WTC11 (cell line): ENCODE data around the gene PHLPP1. TPM values are rescaled to one million over a fixed set of nuclear protein-coding genes. Genes with fewer than 3 reads are reported as not detected.

Experiments
- ATAC-seq: fragments of 200-7000 bp; cut with Tn5 transposase; 2 replicates; pipeline ENCODE4 v1.10.0; 2021; ENCODE audit warnings: mild to moderate bottlenecking, moderate library complexity
- CTCF ChIA-PET: fragments of 300-600 bp; sonication (Branson Sonifier 250); formaldehyde crosslinking; loops from one replicate; lab custom pipeline; 2021; ENCODE audit warnings: antibody characterized with exemption; lab: Charles Lee
- POLR2A ChIA-PET: fragments of 350-600 bp; sonication (Branson Sonifier 250); formaldehyde crosslinking; loops from one replicate; lab custom pipeline; 2021; ENCODE audit warnings: antibody characterized with exemption; lab: Charles Lee
- DNase-seq: peaks from one replicate; pipeline ENCODE4 v3.0.0; 2021; ENCODE audit warnings: low spot score
- H3K27ac Mint-ChIP-seq: 2 replicates; pipeline ENCODE4 v1.8.0; 2021; ENCODE audit warnings: mixed read lengths
- H3K27me3 Mint-ChIP-seq: 2 replicates; pipeline ENCODE4 v1.8.0; 2021; ENCODE audit warnings: low read depth, mild to moderate bottlenecking, moderate library complexity, mixed read lengths
- H3K36me3 Mint-ChIP-seq: 2 replicates; pipeline ENCODE4 v1.8.0; 2021; ENCODE audit warnings: mixed read lengths
- H3K4me1 Mint-ChIP-seq: 2 replicates; pipeline ENCODE4 v1.8.0; 2022; ENCODE audit warnings: mixed read lengths
- H3K4me3 Mint-ChIP-seq: 2 replicates; pipeline ENCODE4 v1.8.0; 2021; ENCODE audit warnings: mild to moderate bottlenecking, moderate library complexity, mixed read lengths
- H3K9me3 Mint-ChIP-seq: 2 replicates; pipeline ENCODE4 v1.8.0; 2021; ENCODE audit warnings: mixed read lengths
- ATF1 ChIP-seq: sonication (generic); formaldehyde crosslinking; IDR thresholded peaks from 2 replicates; pipeline ENCODE4 v1.8.1; 2023; ENCODE audit warnings: mild to moderate bottlenecking, moderate library complexity, missing genetic modification reagents
- ATF3 ChIP-seq: sonication (generic); formaldehyde crosslinking; conservative IDR thresholded peaks from 2 replicates; pipeline ENCODE4 v1.8.1; 2022; ENCODE audit warnings: mild to moderate bottlenecking, missing genetic modification reagents
- CBFB ChIP-seq: sonication (generic); formaldehyde crosslinking; IDR thresholded peaks from 2 replicates; pipeline ENCODE4 v1.8.1; 2022; ENCODE audit warnings: mild to moderate bottlenecking, low read depth, missing genetic modification reagents
- CREM ChIP-seq: sonication (generic); formaldehyde crosslinking; IDR thresholded peaks from 2 replicates; pipeline ENCODE4 v1.8.1; 2022; ENCODE audit warnings: mild to moderate bottlenecking, missing genetic modification reagents, moderate library complexity
- ELF4 ChIP-seq: sonication (generic); formaldehyde crosslinking; IDR thresholded peaks from 2 replicates; pipeline ENCODE4 v1.8.1; 2022; ENCODE audit warnings: low read depth, mild to moderate bottlenecking, moderate library complexity, missing genetic modification reagents
- ESRRA ChIP-seq: sonication (generic); formaldehyde crosslinking; IDR thresholded peaks from 2 replicates; pipeline ENCODE4 v1.8.1; 2022; ENCODE audit warnings: mild to moderate bottlenecking, missing genetic modification reagents, borderline replicate concordance
- FOXP4 ChIP-seq: sonication (generic); formaldehyde crosslinking; IDR thresholded peaks from 2 replicates; pipeline ENCODE4 v1.8.0; 2022; ENCODE audit warnings: mild to moderate bottlenecking, missing genetic modification reagents
- GTF2I ChIP-seq: fragments of 250-450 bp; sonication (Bioruptor Pico); conservative IDR thresholded peaks from 2 replicates; pipeline ENCODE4 v1.4.0; 2021; ENCODE audit warnings: mild to moderate bottlenecking
- HMGA2 ChIP-seq: fragments of 250-450 bp; sonication (Bioruptor Pico); IDR thresholded peaks from 2 replicates; pipeline ENCODE4 v1.4.0; 2021; ENCODE audit warnings: mild to moderate bottlenecking, moderate library complexity
- IRF1 ChIP-seq: sonication (generic); formaldehyde crosslinking; IDR thresholded peaks from 2 replicates; pipeline ENCODE4 v1.8.0; 2023; ENCODE audit warnings: missing genetic modification reagents
- JAZF1 ChIP-seq: fragments of 250-450 bp; sonication (Bioruptor Pico); IDR thresholded peaks from 2 replicates; pipeline ENCODE4 v1.9.0; 2021; ENCODE audit warnings: moderate library complexity, mild to moderate bottlenecking, inconsistent platforms
- JUN ChIP-seq: sonication (generic); formaldehyde crosslinking; IDR thresholded peaks from 2 replicates; pipeline ENCODE4 v1.8.0; 2023; ENCODE audit warnings: mild to moderate bottlenecking, missing genetic modification reagents
- NFE2L1 ChIP-seq: sonication (generic); formaldehyde crosslinking; IDR thresholded peaks from 2 replicates; pipeline ENCODE4 v1.8.1; 2023; ENCODE audit warnings: missing genetic modification reagents
- NFYB ChIP-seq: sonication (generic); formaldehyde crosslinking; conservative IDR thresholded peaks from 2 replicates; pipeline ENCODE4 v1.8.0; 2022; ENCODE audit warnings: low read depth, missing genetic modification reagents
- PREB ChIP-seq: sonication (generic); formaldehyde crosslinking; IDR thresholded peaks from 2 replicates; pipeline ENCODE4 v1.8.1; 2022; ENCODE audit warnings: mild to moderate bottlenecking, missing genetic modification reagents, moderate library complexity, borderline replicate concordance
- SP1 ChIP-seq: sonication (generic); formaldehyde crosslinking; conservative IDR thresholded peaks from 2 replicates; pipeline ENCODE4 v1.8.1; 2022; ENCODE audit warnings: missing genetic modification reagents
- TCF7 ChIP-seq: sonication (generic); formaldehyde crosslinking; IDR thresholded peaks from 2 replicates; pipeline ENCODE4 v1.8.0; 2022; ENCODE audit warnings: mild to moderate bottlenecking, low read depth, missing genetic modification reagents, moderate library complexity
- TEAD4 ChIP-seq: sonication (generic); formaldehyde crosslinking; IDR thresholded peaks from 2 replicates; pipeline ENCODE4 v1.8.0; 2022; ENCODE audit warnings: mild to moderate bottlenecking, missing genetic modification reagents
- ZNF263 ChIP-seq: sonication (generic); formaldehyde crosslinking; IDR thresholded peaks from 2 replicates; pipeline ENCODE4 v1.8.1; 2022; ENCODE audit warnings: low read depth, mild to moderate bottlenecking, moderate library complexity, missing genetic modification reagents
- total RNA-seq: library from RNA; stranded (reverse); gene quantifications from 3 replicates; pipeline ENCODE4 v1.2.3, GENCODE V29; 2021
- TF ChIP-seq, protein P1 (sequence below): fragments of 200-600 bp; IDR thresholded peaks from 2 replicates; pipeline ENCODE4 v1.8.0; 2022; ENCODE audit warnings: antibody characterized with exemption
- TF ChIP-seq, protein P2 (sequence below): fragments of 250-450 bp; sonication (Bioruptor Pico); IDR thresholded peaks from 2 replicates; pipeline ENCODE4 v1.9.0; 2021; ENCODE audit warnings: moderate library complexity, mild to moderate bottlenecking, inconsistent platforms, borderline replicate concordance
- TF ChIP-seq, protein P3 (sequence below): sonication (generic); formaldehyde crosslinking; IDR thresholded peaks from 2 replicates; pipeline ENCODE4 v1.8.1; 2022; ENCODE audit warnings: missing genetic modification reagents, borderline replicate concordance

PHLPP1 gene
- total RNA-seq, 1 experiment from 2014 or later = 52.0 TPM

DNA sequence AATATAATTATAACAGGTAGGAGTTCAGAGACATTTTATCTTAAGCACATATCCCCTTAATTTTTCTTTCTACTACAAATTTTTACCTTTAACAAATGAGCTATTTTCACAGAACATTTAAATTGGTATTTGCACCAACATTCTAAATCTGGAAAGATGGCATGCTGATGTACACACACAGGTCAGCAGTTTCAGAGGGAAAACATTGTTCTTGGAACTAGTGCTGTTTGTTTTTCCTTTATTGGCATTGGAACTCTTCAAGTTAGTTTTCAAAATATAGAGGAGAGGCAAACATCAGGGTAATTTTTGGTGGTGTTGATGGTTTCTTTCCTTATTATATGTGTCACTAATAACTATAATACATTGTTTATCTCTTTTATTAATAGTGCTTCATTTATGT lies 155.3 kb downstream of the PHLPP1 start:
- H3K4me1 Mint-ChIP-seq = peaks cover 22% of the 10 kb centered on the region
- peaks cover 6% of the 10 kb centered on the region; the same call in 1 of the 2 replicates for H3K36me3 Mint-ChIP-seq
- H3K4me3 Mint-ChIP-seq = no peak overlapping the region
- no peaks in the 10 kb centered on the region for H3K27me3 Mint-ChIP-seq
- DNase-seq (no peak), ATAC-seq (no peak)
- TF ChIP-seq PREB (CRISPR knock-in tag) = no peak
- no peak for TF ChIP-seq ATF1
- TF ChIP-seq, protein P1, sequence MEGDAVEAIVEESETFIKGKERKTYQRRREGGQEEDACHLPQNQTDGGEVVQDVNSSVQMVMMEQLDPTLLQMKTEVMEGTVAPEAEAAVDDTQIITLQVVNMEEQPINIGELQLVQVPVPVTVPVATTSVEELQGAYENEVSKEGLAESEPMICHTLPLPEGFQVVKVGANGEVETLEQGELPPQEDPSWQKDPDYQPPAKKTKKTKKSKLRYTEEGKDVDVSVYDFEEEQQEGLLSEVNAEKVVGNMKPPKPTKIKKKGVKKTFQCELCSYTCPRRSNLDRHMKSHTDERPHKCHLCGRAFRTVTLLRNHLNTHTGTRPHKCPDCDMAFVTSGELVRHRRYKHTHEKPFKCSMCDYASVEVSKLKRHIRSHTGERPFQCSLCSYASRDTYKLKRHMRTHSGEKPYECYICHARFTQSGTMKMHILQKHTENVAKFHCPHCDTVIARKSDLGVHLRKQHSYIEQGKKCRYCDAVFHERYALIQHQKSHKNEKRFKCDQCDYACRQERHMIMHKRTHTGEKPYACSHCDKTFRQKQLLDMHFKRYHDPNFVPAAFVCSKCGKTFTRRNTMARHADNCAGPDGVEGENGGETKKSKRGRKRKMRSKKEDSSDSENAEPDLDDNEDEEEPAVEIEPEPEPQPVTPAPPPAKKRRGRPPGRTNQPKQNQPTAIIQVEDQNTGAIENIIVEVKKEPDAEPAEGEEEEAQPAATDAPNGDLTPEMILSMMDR = no peak
- no peak for TF ChIP-seq SP1
- no peak for TF ChIP-seq ESRRA (CRISPR knock-in tag)
- TF ChIP-seq ELF4 (CRISPR knock-in tag) = no peak
- TF ChIP-seq NFE2L1 (CRISPR knock-in tag) = no peak
- TF ChIP-seq, all 79 proteins: peak for 0
- POLR2A ChIA-PET = no interaction called here
- no peak overlapping the region for H3K27ac Mint-ChIP-seq
- H3K9me3 Mint-ChIP-seq = no peaks in the 10 kb centered on the region
- CTCF ChIA-PET = no interaction called here

- DNase-seq = no peak
- no peak for TF ChIP-seq HMGA2 (CRISPR knock-in tag)
- TF ChIP-seq, protein P2, sequence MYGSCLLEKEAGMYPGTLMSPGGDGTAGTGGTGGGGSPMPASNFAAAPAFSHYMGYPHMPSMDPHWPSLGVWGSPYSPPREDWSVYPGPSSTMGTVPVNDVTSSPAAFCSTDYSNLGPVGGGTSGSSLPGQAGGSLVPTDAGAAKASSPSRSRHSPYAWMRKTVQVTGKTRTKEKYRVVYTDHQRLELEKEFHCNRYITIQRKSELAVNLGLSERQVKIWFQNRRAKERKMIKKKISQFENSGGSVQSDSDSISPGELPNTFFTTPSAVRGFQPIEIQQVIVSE (CRISPR knock-in tag) = no peak
- TF ChIP-seq CREM (CRISPR knock-in tag) = no peak
- TF ChIP-seq, protein P3, sequence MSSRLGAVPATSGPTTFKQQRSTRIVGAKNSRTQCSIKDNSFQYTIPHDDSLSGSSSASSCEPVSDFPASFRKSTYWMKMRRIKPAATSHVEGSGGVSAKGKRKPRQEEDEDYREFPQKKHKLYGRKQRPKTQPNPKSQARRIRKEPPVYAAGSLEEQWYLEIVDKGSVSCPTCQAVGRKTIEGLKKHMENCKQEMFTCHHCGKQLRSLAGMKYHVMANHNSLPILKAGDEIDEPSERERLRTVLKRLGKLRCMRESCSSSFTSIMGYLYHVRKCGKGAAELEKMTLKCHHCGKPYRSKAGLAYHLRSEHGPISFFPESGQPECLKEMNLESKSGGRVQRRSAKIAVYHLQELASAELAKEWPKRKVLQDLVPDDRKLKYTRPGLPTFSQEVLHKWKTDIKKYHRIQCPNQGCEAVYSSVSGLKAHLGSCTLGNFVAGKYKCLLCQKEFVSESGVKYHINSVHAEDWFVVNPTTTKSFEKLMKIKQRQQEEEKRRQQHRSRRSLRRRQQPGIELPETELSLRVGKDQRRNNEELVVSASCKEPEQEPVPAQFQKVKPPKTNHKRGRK (CRISPR knock-in tag) = no peak
- TF ChIP-seq TCF7 (CRISPR knock-in tag) = no peak
- no peak for TF ChIP-seq IRF1 (CRISPR knock-in tag)
- no peak for TF ChIP-seq TEAD4 (CRISPR knock-in tag)
- TF ChIP-seq, protein P1 = no peak
- no peak for TF ChIP-seq GTF2I
- no peak for TF ChIP-seq FOXP4 (CRISPR knock-in tag)
- no peak for TF ChIP-seq CBFB (CRISPR knock-in tag)
- TF ChIP-seq JAZF1 (CRISPR knock-in tag) = no peak
- TF ChIP-seq ATF3 (CRISPR knock-in tag) = no peak
- no peak for TF ChIP-seq JUN (CRISPR knock-in tag)
- TF ChIP-seq ZNF263 (CRISPR knock-in tag) = no peak
- TF ChIP-seq NFYB (CRISPR knock-in tag) = no peak
- ATAC-seq = no peak
- Mint-ChIP-seq H3K27me3 (no peaks in the 10 kb centered on the region), H3K4me1 (peaks cover 67% of the 10 kb centered on the region), H3K4me3 (no peak overlapping the region), H3K27ac (peak overlapping the region; percentile 98), H3K9me3 (no peaks in the 10 kb centered on the region), H3K36me3 (peaks cover 4% of the 10 kb centered on the region; the same call in 1 of the 2 replicates)
- CTCF ChIA-PET = interaction anchor here (1.3 kb wide), 1 partner anchor 19 kb away, joined by 3 read pairs; no protein-coding TSS in a partner anchor
- POLR2A ChIA-PET = interaction anchor here (0.6 kb wide), 1 partner anchor 12 kb away, joined by 3 read pairs; no protein-coding TSS in a partner anchor
These were observed 160.0 kb downstream of the PHLPP1 start for GRCh38 chr18:62875323-62875722.
